LNCAP (cell line): ENCODE data around the gene MT1M.

Source experiments
- CTCF ChIP-seq: fragments of 450-650 bp; IDR thresholded peaks from 2 replicates; pipeline ENCODE4 v1.5.1; 2017; ENCODE audit warnings: mild to moderate bottlenecking

Gene MT1M

GRCh38 chr16:56634715-56635440 is 2.4 kb downstream of the MT1M start:
- no peak for TF ChIP-seq CTCF

GRCh38 chr16:56635441-56635967 is 3.0 kb downstream of the MT1M start:
- no peak for TF ChIP-seq CTCF

- no peak for TF ChIP-seq CTCF
Measured at GRCh38 chr16:56636616-56637413, 4.4 kb downstream of the MT1M start.

GRCh38 chr16:56637814-56638750 is 5.6 kb downstream of the MT1M start, which contains the start of gene MT1A:
TSS of gene MT1A (plus strand) at chr16:56638666. CDS start at chr16:56638739, 73 bp downstream.
- no peak for TF ChIP-seq CTCF

GRCh38 chr16:56639045-56639444 is 6.6 kb downstream of the MT1M start:
- no peak for TF ChIP-seq CTCF

- no peak for TF ChIP-seq CTCF
Measured at GRCh38 chr16:56640076-56640475, 7.6 kb downstream of the MT1M start.

- no peak for TF ChIP-seq CTCF
Measured at GRCh38 chr16:56641166-56641565, 8.7 kb downstream of the MT1M start.
